Measurements from ENCODE around the gene CIRBP. TPM values are rescaled to one million over a fixed set of nuclear protein-coding genes. Genes with fewer than 3 reads are reported as not detected.

Gene CIRBP
- total RNA-seq, 1 donor: 380 TPM

DNA sequence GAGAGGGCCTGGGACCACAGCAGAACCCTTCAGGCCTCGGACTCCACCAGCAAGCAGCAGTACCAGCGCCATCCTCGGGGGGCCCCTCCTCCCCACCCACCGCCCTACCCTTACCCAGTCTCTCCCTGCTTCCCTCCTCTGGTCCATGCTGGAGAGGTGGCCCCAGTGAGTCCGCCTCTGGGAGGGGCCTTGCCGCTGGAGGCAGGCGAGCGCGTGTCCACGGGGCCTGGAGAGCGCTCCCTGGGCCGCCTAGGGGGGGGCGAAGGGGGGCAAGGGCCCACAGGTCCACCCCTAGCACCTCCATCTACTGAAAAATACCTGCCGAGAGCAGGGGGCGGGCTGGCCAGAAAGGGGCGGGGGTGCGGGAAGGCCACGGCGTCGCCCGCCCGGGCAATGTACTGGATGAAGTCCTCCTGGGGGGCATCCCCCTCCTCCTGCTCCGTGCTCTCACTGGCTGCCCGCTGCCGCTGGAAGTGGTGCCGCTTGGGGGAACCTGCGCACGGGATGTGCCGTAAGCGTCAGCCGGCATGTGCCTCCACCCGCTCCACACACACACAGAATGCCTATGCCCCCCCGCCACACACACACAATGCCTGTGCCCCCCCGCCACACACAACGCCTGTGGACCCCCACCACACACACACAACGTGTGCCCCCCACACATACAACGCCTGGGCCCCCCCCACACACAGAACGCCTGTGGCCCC lies 38.2 kb upstream of the CIRBP start:
- Histone ChIP-seq H3K79me2 (ENCODE audit: insufficient read depth, low read length) (peaks cover 9% of the 10 kb centered on the region), H3K27ac (ENCODE audit: low read depth, low read length) (no peak overlapping the region), H3K4me2 (ENCODE audit: insufficient read depth, low read length) (no peak overlapping the region), H3K27me3 (ENCODE audit: insufficient read depth, low read length) (no peaks in the 10 kb centered on the region), H3K9me3 (ENCODE audit: low read depth, low read length) (no peaks in the 10 kb centered on the region), H4K20me1 (ENCODE audit: insufficient read depth, low read length) (peaks cover 13% of the 10 kb centered on the region), H3K36me3 (ENCODE audit: insufficient read depth, low read length) (peaks cover 19% of the 10 kb centered on the region), H2AFZ (ENCODE audit: low read length) (no peak overlapping the region), H3K4me1 (ENCODE audit: insufficient read depth, low read length) (no peaks in the 10 kb centered on the region), H3K4me3 (ENCODE audit: insufficient read depth, low read length) (no peak overlapping the region)
- TF ChIP-seq, protein P1, sequence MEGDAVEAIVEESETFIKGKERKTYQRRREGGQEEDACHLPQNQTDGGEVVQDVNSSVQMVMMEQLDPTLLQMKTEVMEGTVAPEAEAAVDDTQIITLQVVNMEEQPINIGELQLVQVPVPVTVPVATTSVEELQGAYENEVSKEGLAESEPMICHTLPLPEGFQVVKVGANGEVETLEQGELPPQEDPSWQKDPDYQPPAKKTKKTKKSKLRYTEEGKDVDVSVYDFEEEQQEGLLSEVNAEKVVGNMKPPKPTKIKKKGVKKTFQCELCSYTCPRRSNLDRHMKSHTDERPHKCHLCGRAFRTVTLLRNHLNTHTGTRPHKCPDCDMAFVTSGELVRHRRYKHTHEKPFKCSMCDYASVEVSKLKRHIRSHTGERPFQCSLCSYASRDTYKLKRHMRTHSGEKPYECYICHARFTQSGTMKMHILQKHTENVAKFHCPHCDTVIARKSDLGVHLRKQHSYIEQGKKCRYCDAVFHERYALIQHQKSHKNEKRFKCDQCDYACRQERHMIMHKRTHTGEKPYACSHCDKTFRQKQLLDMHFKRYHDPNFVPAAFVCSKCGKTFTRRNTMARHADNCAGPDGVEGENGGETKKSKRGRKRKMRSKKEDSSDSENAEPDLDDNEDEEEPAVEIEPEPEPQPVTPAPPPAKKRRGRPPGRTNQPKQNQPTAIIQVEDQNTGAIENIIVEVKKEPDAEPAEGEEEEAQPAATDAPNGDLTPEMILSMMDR (IDR thresholded peaks at IDR 0.05; ENCODE audit: extremely low read depth, low read depth, low read length): no peak
- peak; percentile 90 for DNase-seq (ENCODE audit: insufficient read length, low spot score, missing footprints)

DNA sequence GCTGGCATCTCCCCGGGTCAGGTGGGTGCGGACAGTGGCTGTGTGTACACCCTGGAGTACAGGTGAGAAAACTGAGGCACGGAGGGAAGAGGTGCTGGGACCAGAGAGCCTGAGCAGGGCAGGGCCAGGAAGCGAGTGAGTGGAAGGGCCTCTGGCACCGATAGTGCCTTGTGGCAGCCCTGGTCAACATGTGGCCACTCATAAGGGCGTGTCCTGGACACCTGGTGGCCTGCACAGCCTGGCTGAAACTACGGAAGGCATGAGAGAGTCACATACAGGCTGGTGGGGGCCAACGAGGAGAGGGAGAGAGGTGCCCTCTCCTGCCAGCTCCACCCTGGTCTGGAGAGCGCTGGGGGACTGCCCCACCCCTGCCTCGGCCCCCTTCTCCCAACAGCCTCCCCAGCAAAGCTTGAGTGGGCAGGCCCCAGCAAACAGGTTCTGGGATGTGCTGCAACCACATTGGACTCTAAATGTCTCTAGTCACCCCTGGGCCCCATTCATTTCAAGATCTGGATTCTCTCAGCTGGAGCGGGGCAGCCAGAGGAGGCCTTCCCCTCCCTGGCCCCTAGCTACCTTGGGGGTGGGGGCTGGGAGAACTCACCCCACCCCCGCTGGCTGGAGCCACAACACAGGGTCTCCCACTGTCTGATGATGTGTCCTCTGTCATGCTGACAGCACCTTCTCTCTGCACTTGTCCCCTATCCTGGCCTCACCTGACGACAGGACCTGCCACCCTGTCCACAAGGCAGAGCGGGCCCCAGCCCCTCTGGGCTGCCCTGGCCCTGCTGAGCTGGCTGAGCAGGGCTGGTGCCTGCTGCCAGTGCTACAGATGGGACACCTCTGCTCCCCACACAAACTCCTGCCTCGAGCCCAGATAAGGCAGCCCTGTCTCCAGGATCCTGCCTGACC lies 37.1 kb upstream of the CIRBP start:
- no peak overlapping the region for H3K27ac ChIP-seq (ENCODE audit: low read depth, low read length)

DNA sequence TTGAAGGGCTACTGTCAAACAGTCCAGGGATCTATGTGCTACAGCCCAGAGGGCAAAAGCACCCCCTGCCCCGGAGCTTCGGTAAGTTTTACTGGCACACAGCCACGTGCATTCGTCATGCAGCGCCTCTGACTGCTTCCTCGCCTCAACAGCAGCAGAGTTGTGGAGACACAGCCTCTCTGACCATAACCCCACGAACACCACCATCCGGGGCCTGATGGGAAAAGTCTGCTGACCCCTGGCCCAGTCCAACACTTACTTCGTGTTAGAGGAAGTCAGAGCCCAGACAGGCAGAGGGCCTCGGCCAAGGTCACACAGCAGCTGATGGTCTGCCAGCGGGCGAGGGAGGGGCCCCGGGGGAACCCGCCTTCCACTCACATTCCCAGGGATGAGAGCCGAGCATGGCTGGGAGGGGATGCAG lies 36.5 kb upstream of the CIRBP start:
- H3K27me3 ChIP-seq (ENCODE audit: insufficient read depth, low read length): no peaks in the 10 kb centered on the region
- TF ChIP-seq, protein P1 (IDR thresholded peaks at IDR 0.05; ENCODE audit: extremely low read depth, low read depth, low read length): no peak
- peaks cover 15% of the 10 kb centered on the region for H3K36me3 ChIP-seq (ENCODE audit: insufficient read depth, low read length)
- H3K4me1 ChIP-seq (ENCODE audit: insufficient read depth, low read length): no peaks in the 10 kb centered on the region
- H2AFZ ChIP-seq (ENCODE audit: low read length): no peak overlapping the region
- no peak overlapping the region for H3K4me3 ChIP-seq (ENCODE audit: insufficient read depth, low read length)
- DNase-seq (ENCODE audit: insufficient read length, low spot score, missing footprints): peak; percentile 97
- no peak overlapping the region for H3K27ac ChIP-seq (ENCODE audit: low read depth, low read length)
- no peaks in the 10 kb centered on the region for H3K9me3 ChIP-seq (ENCODE audit: low read depth, low read length)
- peaks cover 16% of the 10 kb centered on the region for H3K79me2 ChIP-seq (ENCODE audit: insufficient read depth, low read length)
- no peak overlapping the region for H3K4me2 ChIP-seq (ENCODE audit: insufficient read depth, low read length)
- H4K20me1 ChIP-seq (ENCODE audit: insufficient read depth, low read length): peaks cover 18% of the 10 kb centered on the region

More for the DNA sequence above, 37.1 kb upstream of the CIRBP start:
- Histone ChIP-seq H3K4me2 (ENCODE audit: insufficient read depth, low read length) (no peak overlapping the region), H3K36me3 (ENCODE audit: insufficient read depth, low read length) (peaks cover 19% of the 10 kb centered on the region), H3K79me2 (ENCODE audit: insufficient read depth, low read length) (peaks cover 16% of the 10 kb centered on the region), H4K20me1 (ENCODE audit: insufficient read depth, low read length) (peaks cover 18% of the 10 kb centered on the region), H2AFZ (ENCODE audit: low read length) (no peak overlapping the region), H3K9me3 (ENCODE audit: low read depth, low read length) (no peaks in the 10 kb centered on the region), H3K27me3 (ENCODE audit: insufficient read depth, low read length) (no peaks in the 10 kb centered on the region), H3K4me1 (ENCODE audit: insufficient read depth, low read length) (no peaks in the 10 kb centered on the region), H3K4me3 (ENCODE audit: insufficient read depth, low read length) (no peak overlapping the region)
- DNase-seq (ENCODE audit: insufficient read length, low spot score, missing footprints): peak; percentile 91
- TF ChIP-seq, protein P1 (IDR thresholded peaks at IDR 0.05; ENCODE audit: extremely low read depth, low read depth, low read length): no peak

Measured in osteoblast (primary cell).